Activated naive CD4-positive, alpha-beta T cell treated with anti-CD3 and anti-CD28 coated beads, Interleukin-2, amount 50 U/mL, for 72 hours (primary cell): ENCODE data around the gene HAUS1. TPM values are rescaled to one million over a fixed set of nuclear protein-coding genes. Genes with fewer than 3 reads are reported as not detected.
"Not testable (repeated sequence)": the region's sequence is repeated elsewhere in the genome, so short reads cannot be mapped to it uniquely, and the experiment has no call there.

ENCODE experiments used
- ATAC-seq, 2 donors: fragments of 150-1000 bp; cut with Tn5 transposase; 2 replicates each; pipeline ENCODE4 v1.10.0; 2021; ENCODE audit warnings: mild to moderate bottlenecking in 2 of 2, moderate library complexity in 2 of 2
- DNase-seq, 2 donors: peaks; one replicate each; pipeline ENCODE4 v3.0.0; 2021 to 2022; ENCODE audit warnings: low spot score in 2 of 2
- H3K27ac Mint-ChIP-seq, 2 donors: one replicate each; pipeline ENCODE4 v1.8.0; 2022; ENCODE audit warnings: mild to moderate bottlenecking in 2 of 2, mixed read lengths in 2 of 2
- H3K36me3 Mint-ChIP-seq, 2 donors: one replicate each; pipeline ENCODE4 v1.8.0; 2022; ENCODE audit warnings: mixed read lengths in 2 of 2
- H3K9me3 Mint-ChIP-seq, 2 donors: one replicate each; pipeline ENCODE4 v1.8.0; 2022; ENCODE audit warnings: mixed read lengths in 2 of 2
- total RNA-seq, 2 donors: library from RNA; stranded (reverse); gene quantifications; one replicate each; pipeline ENCODE4 v1.2.3, GENCODE V29; 2022

Gene HAUS1
- total RNA-seq, 2 donors from 2014 or later = 54.4 to 61.4 TPM

DNA sequence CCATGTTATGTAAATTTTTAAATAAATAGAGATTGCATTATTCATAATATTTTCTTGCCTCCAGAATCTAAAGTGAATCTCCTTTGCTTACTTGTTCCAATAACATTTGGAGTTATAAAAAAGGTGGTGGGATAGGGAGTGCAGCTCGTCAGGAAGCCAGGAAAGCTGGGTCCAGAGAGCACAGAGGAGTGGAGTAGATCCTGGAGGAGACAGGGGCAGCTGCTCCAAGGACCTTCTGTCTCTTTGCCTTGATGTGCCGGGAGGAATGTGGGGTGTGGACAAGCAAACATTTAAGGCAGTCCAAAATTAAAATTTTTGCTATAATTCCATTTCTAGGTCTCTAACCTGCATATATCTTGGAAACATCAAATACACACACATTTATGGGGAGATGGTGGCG, 29.3 kb downstream of the HAUS1 start:
- Mint-ChIP-seq H3K9me3 (no peaks in the 10 kb centered on the region), H3K36me3 (peaks cover 0 to 6% of the 10 kb centered on the region in 2 donors), H3K27ac (no peak overlapping the region)
- ATAC-seq (no peak), DNase-seq (no peak)

DNA sequence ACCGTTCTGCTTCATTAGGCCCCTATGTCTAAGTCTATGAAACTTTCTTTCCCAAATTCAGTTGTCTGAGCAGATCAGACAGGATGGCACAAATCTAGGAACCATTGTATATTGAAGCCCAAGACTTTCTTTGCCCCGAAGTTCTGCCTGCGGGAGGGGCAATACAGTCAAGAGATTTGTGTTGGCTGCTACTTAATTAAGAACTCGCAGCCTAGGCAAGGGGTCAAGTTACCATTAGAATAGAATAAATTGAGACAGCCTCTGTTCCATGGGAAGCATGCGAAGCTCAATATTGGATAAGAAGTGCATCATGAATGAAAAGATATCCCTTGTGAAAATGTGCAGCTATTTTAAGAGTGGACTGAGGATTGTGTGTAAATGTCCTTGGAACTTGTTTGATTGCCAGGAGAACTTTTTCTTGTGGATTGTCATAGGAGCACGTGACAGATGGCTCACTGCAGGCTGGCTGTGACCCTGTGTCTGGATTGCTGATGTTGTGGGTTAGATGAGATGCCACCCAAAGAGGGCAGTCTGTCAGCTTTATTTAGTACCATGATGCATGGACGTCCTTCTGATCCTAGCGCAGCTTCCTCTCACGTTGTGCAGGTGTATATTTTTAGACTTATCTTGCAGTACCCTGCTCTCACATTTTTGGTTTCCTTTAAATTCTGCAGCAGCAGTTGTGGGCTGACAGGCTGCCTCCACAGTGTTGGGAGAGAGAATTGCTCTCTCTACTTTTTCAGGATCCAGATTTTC, 30.9 kb downstream of the HAUS1 start:
- Mint-ChIP-seq H3K9me3 (no peaks in the 10 kb centered on the region), H3K36me3 (no peaks in the 10 kb centered on the region), H3K27ac (no peak overlapping the region)
- ATAC-seq (no peak), DNase-seq (no peak)

GRCh38 chr18:46140173-46140572, 36.0 kb downstream of the HAUS1 start:
- Mint-ChIP-seq H3K36me3 (no peaks in the 10 kb centered on the region), H3K9me3 (no peaks in the 10 kb centered on the region), H3K27ac (no peak overlapping the region)
- ATAC-seq (no peak), DNase-seq (no peak)

DNA sequence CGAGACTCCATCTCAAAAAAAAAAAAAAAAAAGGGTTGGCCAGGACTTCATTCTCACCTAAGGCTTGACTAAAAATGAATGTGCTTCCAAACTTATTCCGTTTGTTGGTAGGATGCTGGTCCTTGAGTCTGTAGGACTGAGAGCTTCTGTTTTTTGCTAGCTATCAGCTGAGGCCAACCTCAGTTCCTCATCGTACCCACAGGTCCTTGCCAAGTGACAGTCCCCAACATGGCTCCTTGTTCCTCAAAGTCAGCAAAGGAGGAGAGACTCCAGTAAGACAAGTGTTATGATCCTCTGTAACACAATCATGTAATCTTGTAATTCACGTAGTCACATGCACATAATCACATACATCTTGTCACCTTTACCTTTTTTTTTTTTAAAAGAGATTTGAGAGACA, 37.0 kb downstream of the HAUS1 start:
- Mint-ChIP-seq H3K9me3 (no peaks in the 10 kb centered on the region), H3K27ac (no peak overlapping the region), H3K36me3 (no peaks in the 10 kb centered on the region)
- DNase-seq (no peak), ATAC-seq (no peak)

DNA sequence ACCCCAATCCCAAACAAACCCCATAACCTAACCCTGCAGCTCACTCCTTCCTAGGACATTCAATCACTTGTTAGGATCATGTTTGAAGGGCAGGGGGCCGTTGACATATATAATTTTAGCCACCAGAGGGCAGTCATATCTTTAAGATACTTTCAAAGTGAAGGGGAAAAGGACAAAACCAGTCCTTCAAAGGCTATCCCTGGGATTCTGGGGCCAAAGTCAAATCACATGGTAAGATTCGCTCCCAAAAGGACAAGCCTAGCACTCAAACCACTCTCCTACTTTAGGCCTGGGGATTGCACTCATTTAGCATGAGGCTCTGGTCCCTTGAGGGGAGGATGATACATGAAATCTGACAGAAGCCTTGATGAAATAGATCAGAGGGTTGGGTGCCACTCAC, 44.6 kb downstream of the HAUS1 start:
- Mint-ChIP-seq H3K36me3 (no peaks in the 10 kb centered on the region), H3K27ac (peak overlapping the region; percentile 0 to 59), H3K9me3 (no peaks in the 10 kb centered on the region)
- peak in 1 of 2 donors; percentile 62 for DNase-seq
- peak; percentile 66 to 70 for ATAC-seq

DNA sequence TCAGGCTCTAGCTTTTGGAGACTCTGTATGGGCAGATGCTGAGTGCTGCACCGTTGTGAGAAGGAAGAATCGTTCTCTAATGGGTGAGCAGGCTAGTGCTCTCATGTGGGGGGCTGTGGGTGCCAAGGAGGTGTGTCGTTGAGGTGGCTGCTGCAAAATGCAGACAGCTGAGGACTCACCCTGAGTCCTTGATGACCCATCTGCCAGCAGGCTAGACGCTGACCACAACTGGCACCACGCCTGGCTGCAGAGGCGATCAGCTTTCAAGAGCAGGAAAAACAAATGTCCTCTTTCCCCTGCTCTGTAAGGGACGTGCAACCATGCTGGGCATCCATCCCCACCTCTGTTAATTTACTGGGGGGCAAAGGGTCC, 48.2 kb downstream of the HAUS1 start:
- Mint-ChIP-seq H3K27ac (no peak overlapping the region), H3K9me3 (peaks cover 0 to under 1% of the 10 kb centered on the region in 2 donors), H3K36me3 (peaks cover 0 to 8% of the 10 kb centered on the region in 2 donors)
- DNase-seq (no peak), ATAC-seq (no peak)

DNA sequence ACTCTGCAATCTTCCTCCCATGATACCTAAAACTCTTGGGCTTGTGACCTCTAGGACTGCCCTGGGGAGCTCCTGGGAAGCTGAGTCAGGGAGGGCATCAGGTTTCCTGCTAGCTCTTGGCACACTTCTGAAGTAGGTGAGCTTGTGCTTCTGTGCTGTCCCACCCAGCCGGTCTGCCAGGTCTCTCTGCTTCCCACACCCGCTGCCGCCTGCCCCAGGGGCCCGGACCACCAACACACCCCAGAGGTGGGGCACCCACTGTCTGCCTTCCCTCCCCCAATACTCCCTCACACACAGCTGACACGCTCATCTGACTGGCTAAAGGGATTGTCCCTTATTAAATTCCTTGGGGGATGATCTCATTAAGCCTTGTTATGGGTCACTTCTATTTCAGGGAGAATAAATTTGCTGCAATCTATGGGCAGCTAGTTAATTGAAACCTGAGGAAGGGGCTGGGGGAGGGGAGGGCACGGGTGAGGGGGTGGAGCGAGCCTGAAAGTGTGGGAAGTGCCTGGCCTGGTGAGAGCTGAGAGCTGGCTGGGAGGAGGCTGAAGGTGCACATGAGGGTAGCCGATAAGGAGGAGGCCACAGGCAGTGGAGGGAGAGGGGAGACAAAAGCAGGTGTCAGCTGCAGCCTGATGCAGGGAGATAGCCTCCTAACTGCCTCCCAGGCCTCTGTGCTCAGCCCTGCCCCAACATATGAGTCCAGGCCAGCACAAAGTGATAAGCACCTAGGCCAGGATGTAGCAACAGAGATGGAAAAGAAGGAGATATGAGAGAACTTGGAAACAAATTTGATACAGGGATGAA, 48.8 kb downstream of the HAUS1 start:
- no peak for DNase-seq
- no peak for ATAC-seq
- H3K27ac Mint-ChIP-seq = no peak overlapping the region
- peaks cover 0 to 3% of the 10 kb centered on the region in 2 donors for H3K9me3 Mint-ChIP-seq
- H3K36me3 Mint-ChIP-seq = peaks cover 0 to 11% of the 10 kb centered on the region in 2 donors

- peaks cover 0 to 19% of the 10 kb centered on the region in 2 donors for H3K36me3 Mint-ChIP-seq
- H3K27ac Mint-ChIP-seq = peak overlapping the region; percentile 90 to 96
- DNase-seq (peak in 1 of 2 donors; percentile 51), ATAC-seq (peak; percentile 80 to 92)
- H3K9me3 Mint-ChIP-seq = peaks cover 0 to 3% of the 10 kb centered on the region in 2 donors
Measured at GRCh38 chr18:46155641-46156051, 51.5 kb downstream of the HAUS1 start.

- H3K27ac Mint-ChIP-seq = peak overlapping the region; percentile 90 to 96
- DNase-seq = peak in 1 of 2 donors; percentile 34
- peak; percentile 58 to 86 for ATAC-seq
- peaks cover 0 to 3% of the 10 kb centered on the region in 2 donors for H3K9me3 Mint-ChIP-seq
- H3K36me3 Mint-ChIP-seq = peaks cover 0 to 19% of the 10 kb centered on the region in 2 donors
Measured at GRCh38 chr18:46156124-46156745, 52.0 kb downstream of the HAUS1 start.

GRCh38 chr18:46156843-46157242, 52.7 kb downstream of the HAUS1 start:
- peaks cover 0 to 19% of the 10 kb centered on the region in 2 donors for H3K36me3 Mint-ChIP-seq
- DNase-seq (no peak), ATAC-seq (no peak)
- H3K27ac Mint-ChIP-seq = peak overlapping the region; percentile 90 to 96
- H3K9me3 Mint-ChIP-seq = peaks cover 0 to 3% of the 10 kb centered on the region in 2 donors

GRCh38 chr18:46158499-46158898, 54.3 kb downstream of the HAUS1 start:
- DNase-seq (no peak), ATAC-seq (no peak)
- H3K36me3 Mint-ChIP-seq = peaks cover 0 to 19% of the 10 kb centered on the region in 2 donors
- peak overlapping the region in 1 of 2 donors; percentile 46 for H3K27ac Mint-ChIP-seq
- peaks cover 0 to 3% of the 10 kb centered on the region in 2 donors for H3K9me3 Mint-ChIP-seq

DNA sequence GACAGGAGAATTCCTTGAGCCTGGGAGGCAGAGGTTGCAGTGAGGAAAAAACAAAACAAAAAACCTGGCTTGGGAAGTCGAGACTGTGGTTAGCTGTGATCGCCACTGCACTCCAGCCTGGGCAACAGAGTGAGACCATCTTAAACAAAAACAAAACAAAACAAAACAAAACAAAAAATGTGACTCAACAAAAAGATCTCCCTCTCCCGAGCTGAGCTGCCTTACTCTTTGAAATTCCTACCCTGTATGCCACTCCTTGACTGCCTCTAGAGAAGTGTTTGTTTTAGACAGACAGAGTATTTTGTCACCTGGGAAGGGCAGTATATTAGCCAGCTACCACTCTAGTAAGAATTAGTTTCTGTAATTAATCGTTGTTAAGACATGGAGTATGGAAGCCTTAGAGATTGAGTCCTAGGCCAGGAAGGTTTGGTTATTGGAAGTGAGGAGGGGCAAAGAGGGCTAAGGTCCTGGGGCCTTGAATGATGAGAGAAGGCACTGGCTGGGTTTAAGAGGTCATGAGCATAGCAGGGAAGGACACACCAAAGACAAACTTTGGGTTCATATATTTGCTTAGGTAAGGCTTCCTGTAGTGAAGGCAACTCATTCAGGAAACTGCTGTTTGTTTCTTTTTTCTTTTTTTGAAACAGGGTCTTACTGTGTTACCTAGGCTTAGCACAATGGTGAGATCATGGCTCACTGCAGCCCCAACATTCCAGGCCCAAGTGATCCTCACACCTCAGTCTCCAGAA, 56.0 kb downstream of the HAUS1 start:
- DNase-seq (no peak), ATAC-seq (no peak)
- Mint-ChIP-seq H3K27ac (peak overlapping the region in 1 of 2 donors; percentile 77), H3K36me3 (peaks cover 0 to 19% of the 10 kb centered on the region in 2 donors), H3K9me3 (peaks cover 0 to 3% of the 10 kb centered on the region in 2 donors)

DNA sequence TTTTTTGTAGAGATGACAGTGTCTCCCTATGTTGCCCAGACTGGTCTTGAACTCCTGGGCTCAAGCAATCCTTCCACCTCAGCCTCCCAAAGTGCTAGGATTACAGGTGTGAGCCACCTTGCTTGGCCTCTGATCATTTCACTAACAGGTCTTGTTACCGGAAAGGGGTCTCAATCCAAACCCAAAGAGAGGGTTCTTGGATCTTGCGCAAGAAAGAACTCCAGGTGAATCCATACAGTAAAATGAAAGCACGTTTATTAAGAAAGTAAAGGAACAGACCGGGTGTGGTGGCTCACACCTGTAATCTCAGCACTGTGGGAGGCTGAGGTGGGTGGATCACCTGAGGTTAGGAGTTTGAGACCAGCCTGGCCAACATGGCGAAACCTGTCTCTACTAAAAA, 56.7 kb downstream of the HAUS1 start:
- ATAC-seq, H3K27ac Mint-ChIP-seq, H3K9me3 Mint-ChIP-seq, DNase-seq: not testable (repeated sequence)
- peaks cover 0 to 19% of the 10 kb centered on the region in 2 donors for H3K36me3 Mint-ChIP-seq

GRCh38 chr18:46161703-46162396, 57.7 kb downstream of the HAUS1 start:
- peak overlapping the region in 1 of 2 donors; percentile 33 for H3K27ac Mint-ChIP-seq
- H3K9me3 Mint-ChIP-seq = peaks cover 0 to 3% of the 10 kb centered on the region in 2 donors
- peaks cover 0 to 17% of the 10 kb centered on the region in 2 donors for H3K36me3 Mint-ChIP-seq
- ATAC-seq (no peak), DNase-seq (no peak)

DNA sequence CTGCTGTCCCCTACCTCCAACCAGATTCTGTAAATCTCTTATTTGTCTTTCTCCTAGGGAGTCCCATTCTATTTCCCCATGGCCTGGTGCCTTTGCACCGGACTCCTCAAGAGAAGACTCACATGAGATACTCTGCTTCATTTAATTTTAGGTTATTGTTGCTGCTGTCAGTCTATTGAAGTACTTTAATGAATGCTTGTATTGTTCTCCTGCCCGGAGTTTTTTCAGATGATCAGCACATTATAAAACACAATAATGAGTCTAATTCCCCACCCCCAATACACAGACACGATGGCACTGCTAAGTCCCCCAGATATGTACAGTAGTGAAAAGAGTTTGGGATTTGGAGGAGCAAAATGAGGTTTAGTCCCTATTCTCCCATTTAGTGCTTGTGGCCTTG, 58.9 kb downstream of the HAUS1 start:
- Mint-ChIP-seq H3K36me3 (peaks cover 0 to 11% of the 10 kb centered on the region in 2 donors), H3K27ac (peak overlapping the region in 1 of 2 donors; percentile 1), H3K9me3 (no peaks in the 10 kb centered on the region)
- DNase-seq (no peak), ATAC-seq (no peak)
